ENCODE results near the gene DAB2.

- no peak for TF ChIP-seq CTCF (conservative IDR thresholded peaks at IDR 0.05 in 1 of 2, IDR thresholded peaks at IDR 0.05 in 1 of 2; ENCODE audit: low read depth in 1 of 2, low read length in 2 of 2)
- no peak for TF ChIP-seq EZH2 (IDR thresholded peaks at IDR 0.05; ENCODE audit: low read length, missing control alignments)
Measured at GRCh38 chr5:39409033-39409432, 15.7 kb downstream of the DAB2 start.

Measured in fibroblast of lung (primary cell).